ENCODE results near the gene SLC16A7.
A peak's percentile ranks its signal among the peaks of the same experiment; 100 is the strongest.
"Not testable (repeated sequence)": the region's sequence is repeated elsewhere in the genome, so short reads cannot be mapped to it uniquely, and the experiment has no call there.

The SLC16A7 gene

DNA sequence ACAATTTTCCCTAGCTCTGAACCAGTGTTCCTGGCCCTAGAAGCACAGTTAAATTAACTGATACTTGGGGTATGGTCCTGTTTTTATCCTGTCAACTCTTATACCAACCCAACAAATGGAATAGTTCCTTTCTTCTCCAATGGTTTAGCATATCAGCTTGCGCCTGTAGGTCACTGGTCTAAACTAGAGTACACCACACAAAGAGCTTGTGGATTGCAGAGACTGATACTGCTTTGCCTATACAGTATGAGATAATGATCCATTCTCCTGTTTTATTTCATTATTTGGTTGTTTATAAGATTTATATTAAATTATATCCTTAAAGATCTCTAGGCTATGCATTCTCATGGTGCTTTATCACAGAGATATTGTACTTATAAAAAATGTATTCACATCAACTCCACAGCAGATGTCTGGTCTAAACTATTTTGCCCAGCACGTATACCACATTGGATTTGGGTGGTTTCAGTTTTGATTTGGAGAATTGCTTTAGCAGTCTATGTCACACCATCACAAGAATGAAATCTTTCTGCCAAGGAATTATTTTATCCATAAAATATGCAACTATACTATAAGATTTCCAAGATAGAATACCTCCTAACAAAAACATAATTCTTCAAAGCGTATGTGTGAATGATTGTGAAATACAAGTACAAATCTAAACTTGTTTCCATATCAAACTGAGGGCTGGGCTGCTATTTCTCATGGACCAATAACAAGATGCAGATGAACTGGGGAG lies 142.1 kb downstream of the SLC16A7 start:
- DNase-seq, result no peak

DNA sequence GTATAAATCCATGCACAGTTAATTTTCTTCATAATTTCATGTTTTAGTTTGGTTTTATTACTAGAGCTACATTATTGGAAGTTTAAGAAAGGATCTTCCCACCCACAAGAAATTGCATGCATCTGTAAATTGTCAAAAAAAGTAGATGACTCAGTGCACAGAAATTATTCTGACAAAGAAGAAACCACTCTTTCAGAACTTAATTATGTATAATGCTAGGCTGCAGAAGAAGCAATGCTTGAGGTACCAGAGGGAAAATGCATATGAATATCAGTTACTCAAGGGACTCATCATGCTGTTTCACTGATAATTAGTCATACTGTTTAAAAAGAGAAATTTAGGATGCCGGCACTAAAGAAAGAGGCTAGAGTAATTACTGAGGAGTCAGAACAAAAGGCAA lies 147.0 kb downstream of the SLC16A7 start:
- no peak for DNase-seq

DNA sequence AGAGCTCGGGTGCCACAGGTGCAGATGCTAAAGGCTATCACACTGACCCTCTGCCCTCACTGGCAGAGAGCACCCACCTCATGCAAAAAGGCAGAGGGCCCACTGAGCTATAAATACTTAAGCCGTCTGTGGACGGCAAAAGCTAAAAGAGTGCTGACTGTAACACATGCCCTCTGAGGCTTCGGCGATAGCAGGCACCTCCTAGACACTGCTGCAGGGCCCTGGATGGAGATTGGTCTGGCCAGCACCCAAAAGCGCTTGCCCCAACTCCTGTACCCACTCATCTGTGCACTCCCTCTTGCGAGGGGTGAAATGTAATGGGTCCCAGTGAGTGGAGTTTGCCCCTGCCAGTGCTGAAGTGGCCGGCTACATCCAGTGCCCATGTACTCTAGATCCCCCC lies 148.7 kb downstream of the SLC16A7 start:
- no peak for DNase-seq

DNA sequence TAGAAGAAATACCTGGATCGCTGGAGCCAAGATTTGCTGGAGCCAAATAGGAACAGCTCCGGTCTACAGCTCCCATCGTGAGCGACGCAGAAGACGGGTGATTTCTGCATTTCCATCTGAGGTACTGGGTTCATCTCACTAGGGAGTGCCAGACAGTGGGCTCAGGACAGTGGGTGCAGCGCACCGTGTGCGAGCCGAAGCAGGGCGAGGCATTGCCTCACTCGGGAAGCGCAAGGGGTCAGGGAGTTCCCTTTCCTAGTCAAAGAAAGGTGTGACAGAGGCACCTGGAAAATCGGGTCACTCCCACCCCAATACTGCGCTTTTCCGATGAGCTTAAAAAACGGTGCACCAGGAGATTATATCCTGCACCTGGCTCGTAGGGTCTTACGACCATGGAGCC lies 155.3 kb downstream of the SLC16A7 start:
- not testable (repeated sequence) for DNase-seq

DNA sequence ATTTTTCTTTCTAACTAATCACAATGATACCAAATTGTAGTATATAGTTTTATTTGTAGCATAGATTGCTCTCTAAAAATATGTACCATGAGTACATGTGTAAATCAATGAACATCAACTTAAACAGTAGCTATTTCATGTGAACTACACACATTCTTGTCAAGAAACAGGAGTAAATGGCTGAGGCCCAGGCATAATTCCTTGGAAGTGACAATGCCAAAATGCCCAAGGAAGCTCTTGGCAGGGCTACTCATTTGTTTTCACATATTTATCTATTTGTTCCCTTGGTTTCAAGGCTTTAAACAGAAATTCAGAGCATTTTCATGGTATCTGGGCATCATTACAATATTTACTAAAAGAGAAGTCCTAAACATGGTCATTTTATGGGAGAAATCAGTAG lies 165.7 kb downstream of the SLC16A7 start:
- no peak for DNase-seq

DNA sequence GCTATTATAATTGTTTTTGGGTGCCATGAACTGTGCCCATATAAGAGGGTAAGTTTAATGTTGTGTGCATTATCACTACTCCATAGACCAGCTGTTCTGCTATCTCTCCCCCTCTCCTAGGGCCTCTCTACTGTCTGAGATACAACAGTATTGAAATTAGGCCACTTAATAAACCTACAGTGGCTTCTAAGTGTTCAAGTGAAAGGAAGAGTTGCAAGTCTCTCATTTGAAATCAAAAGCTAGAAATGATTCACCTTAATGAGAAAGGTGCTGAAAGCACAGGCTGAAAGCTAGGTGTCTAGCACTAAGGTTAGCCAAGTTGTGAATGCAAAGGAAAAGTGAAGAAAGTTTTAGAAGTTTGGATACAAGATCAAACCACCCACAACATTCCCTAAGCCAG lies 168.0 kb downstream of the SLC16A7 start:
- DNase-seq, result no peak

DNA sequence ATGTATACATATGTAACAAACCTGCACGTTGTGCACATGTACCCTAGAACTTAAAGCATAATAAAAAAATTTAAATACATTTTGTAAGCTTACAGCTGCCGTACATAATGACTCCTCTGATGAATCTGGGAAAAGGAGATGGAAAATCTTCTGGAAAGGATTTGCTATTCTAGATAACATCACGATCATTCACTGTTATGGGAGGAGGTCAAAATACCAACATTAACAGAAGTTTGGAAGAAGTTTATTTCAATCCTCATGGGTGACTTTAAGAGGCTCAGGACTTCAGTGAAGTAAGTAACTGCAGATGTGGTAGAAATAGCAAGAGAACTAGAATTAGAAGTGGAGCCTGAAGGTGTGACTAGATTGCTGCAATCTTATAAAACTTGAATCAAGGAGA lies 172.2 kb downstream of the SLC16A7 start:
- no peak for DNase-seq

DNA sequence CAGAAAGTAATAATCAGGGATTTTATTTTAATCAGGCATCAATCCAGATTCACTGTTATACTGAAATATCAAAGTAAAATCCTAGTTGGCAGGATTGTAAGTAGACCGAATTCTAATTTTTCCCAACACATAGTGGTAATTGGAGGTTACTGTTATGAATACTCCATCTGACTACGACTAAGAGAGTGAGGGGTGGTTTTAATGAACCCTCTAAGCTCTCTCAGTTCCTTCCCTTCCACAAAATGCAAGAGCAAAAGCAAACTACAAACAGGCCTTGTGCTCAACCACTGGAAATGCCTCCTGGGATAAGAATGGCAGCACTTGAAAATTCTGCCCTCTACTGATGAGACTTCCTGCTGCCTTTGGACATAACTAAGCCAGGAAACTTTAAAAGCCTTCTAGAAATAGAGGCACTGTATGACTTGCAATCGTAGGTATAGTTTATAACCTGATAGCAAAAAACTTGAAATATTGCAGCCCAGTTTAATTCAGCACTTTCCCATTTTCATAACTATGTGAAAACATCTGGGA lies 184.8 kb downstream of the SLC16A7 start:
- peak; percentile 38 for DNase-seq

DNA sequence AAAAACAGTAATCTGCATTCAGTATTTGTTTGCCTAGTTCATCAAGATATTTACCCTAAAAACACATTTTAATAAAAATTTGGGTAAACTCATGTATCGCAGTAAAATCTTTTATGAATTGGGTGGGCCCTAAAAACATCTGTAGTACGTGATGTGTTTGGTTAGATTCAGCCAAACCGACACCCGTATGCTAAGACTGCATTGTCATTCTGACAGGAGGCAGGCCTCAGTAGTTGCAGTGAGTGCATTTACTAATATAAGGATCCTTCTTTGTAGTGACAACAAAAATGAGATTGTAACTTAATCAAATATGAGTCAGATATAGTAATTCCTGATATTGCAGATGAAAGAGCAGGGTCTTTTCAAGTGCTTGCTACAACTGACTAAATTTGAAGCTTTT lies 191.8 kb downstream of the SLC16A7 start:
- peak; percentile 65 for DNase-seq

DNA sequence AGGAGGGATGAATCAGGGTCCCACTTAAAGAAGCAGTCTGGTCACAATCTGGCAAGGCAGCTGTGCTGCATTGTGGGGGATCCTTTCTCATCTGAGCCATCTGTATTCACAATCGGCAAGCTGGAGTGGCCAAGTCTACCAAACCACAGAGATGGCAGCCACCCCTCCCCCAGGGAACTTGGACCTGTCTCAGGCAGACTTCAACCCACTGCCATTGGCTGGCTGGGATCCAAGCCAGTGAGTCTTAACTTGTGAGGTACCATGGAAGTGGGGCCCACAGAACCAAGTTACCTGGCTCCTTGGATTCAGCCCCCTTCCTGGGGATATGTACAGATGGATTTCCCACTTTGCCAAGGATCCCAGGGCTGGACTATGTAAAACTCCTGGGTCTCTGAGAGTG lies 196.8 kb downstream of the SLC16A7 start:
- DNase-seq, result no peak

DNA sequence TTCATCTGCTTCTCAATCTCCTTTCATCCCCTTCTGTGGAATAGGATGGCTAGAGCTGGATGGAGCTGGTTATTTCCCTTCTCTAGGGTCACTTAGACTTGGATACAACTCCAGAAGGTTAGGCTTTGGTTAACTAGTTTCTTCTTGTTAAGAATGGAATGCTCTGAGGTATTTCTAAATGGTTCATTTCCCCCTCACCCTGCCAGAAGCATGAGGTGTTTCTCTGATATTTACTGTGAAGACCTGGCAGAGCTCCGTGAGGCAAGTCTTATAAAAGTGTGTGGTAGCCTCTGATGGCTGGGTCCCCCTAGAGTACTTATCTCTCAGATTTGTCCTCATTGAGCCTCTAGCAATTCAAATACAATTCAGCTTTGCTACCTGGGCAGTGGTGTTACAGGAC lies 207.9 kb downstream of the SLC16A7 start:
- no peak for DNase-seq

DNA sequence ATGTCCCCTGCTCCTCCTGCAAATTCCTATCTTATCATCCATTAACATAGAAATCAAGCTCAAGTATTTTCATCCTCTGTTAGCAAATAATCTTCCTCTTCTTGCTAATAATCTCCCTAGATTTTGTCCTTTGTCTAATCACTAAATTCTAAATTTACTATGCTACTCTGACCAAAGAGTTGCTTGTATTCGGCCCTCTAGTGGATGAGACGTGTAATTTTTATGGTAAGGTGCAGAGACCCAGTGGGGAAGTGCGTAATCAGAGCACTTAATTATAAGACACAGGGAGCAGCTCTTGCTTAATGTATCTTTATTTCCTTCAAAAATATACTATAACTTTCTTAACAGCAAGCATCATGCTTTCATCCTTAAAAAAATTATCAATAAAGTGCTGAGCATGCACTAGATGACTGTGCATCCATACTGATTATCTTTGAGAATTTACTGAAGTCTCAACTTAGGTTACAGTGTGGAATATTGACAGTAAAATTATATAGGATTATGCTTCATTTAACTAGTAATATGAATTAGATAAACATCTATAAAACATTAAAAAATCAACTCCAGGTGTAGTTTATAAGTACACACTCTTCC lies 212.6 kb downstream of the SLC16A7 start:
- DNase-seq, result peak; percentile 78

DNA sequence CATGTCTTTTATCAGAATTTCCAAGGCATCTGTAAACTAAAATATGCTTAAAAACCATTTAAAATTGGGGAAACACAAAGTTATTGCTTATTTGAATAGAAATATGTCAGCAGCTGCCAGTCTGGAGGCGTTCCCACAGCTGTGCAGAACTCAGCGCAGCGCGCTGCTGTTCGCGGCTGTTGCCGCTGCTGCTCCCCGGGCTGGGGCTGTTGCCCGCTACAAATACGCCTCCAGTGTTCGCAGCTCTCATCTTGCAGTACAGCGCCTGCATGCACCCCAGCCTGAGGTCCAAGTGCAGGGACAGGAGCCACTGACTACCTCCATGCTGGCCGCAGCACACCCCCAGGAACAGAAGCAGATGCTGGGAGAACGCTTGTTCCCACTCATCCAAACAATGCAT lies 216.2 kb downstream of the SLC16A7 start:
- no peak for DNase-seq

DNA sequence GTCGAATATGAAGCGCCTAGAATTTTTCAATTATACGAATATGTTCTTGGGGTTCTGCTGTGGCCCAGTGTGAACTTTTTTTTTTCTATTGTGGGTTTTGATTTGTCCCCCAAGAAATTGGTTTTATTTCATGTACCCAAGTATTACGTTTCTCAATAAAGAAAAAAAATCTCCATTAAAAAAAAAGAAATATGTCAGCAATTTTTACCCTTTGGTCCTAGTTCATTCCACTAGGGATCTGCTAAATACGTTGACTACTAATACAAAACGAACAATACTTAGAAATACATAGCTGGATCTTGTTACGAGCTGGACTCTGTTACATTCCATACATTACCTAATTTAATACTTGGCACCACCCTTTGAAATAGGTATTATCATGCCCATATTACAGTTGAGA lies 216.9 kb downstream of the SLC16A7 start:
- no peak for DNase-seq

DNA sequence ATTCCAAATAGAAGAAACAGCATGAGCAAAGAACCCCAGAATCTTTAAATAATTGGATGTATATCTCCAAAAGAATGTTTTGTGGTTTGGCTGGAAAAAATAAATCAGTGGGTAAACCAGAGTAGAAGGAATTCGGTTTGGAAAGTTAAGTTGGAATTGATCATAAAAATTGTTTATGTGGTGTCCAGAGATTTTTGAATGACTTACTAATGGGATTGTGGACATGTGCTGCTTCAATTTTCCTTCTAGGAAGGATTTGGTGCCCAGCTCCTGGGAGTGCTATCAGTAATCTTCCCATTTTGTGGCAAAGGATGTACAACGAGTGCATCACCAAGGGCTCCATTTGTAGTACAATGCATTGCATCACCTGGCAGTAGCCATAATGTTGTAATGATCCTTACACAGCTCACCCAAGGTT lies 224.8 kb downstream of the SLC16A7 start:
- no peak for DNase-seq

DNA sequence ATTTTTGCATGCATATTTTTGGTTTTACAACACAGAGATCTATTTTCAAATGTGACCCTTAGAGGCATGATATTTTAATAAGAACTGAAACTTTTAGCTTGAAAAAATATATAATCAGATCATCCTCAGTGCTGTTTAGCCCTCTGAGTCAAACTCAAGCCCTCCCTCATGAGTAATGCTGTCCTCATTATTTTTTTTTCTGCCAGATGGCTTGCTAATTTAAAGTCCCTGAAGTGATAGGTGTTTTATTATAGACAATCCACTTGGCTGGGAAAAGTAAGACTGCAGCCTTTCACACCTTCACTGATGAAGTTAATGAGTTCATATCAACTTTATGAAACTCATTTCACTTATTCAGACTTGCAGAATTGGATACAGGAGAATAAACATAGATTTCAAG lies 227.7 kb downstream of the SLC16A7 start:
- DNase-seq, result no peak

DNA sequence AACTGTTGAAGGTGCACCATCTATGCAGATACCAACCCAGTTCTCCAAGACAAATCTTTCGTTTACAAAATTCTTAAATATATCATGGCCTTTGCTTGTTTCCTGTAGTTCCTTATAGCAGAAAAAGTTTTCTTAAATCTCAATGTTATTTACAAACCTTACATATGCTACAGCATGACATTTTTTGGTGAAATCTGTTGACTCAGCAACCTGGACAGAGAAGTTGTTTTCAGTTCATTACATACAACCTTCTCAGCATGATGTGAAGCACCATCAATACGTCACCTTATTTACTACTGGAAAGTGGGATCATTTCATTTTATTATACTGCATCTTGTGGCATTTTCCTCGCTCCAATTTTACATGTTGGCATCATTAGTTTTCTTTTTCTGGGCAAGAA lies 231.9 kb downstream of the SLC16A7 start:
- no peak for DNase-seq

DNA sequence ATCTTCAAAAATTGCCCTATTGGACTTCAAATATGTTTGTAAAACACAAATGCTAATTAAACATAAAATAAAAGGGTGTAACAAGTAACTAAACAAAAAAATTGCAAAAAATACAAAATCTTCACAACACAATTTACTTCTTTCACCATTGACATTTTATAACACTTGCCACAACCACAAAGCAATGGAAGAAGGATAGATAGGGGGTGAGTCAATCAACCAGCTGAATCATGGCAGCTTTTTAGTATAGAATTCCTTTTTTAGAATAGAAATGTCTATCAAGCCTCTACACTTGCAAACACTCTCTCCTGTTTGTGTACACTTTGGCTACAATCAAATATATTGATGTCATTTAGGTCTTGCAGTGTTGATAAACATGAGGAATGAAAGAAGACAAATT lies 232.7 kb downstream of the SLC16A7 start:
- DNase-seq, result no peak

DNA sequence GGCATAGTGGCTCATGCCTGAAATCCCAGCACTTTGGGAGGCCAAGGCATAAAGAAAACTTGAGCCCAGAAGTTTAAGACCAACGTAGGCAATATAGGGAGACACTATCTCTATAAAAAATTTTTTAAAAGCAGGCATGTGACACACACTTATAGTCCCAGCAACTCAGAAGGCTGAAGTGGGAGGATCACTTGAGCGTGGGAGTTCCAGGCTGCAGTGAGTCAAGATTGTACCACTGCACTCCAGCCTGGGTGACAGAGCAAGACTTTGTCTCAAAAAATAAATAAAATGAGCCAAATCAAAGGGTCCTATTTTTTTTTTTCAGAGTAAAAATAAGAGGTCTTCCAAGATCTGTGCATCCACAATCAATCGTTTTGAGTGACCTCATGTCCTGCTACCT lies 237.6 kb downstream of the SLC16A7 start:
- DNase-seq, result no peak

DNA sequence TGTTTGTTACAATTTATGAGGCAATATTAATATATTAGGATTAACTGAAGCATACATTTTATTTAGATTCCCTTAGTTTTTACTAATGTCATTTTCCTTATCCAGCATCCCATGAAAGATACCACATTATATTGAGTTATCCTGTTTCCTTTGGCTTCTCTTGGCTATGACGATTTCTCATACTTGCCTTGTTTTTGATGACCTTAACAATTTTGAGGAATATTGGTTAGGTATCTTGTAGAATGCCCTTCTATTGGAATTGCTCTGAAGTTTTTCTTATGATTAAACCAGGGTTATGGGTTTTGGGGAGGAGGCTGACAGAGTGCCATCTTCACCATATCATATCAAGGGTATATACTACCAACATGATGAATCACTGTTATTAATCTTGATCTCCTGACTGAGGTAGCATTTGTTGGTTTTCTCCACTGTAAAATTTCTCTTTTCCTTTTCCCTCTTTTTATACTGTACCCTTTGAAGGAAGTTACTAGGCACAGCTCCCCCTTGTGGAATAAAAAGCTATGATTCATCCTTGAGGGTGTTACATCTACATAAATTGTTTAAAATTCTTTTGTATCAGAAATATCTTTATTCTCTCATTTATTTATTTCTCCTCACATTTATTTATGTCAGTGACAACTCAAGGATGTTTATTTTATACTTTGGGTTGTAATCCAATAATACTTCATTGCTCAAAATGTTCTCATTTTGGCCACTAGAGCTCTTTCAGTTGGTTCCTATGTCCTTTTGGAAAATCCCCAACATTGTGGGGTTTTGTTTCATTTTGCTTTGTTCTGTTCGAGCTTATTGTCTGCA lies 239.0 kb downstream of the SLC16A7 start:
- DNase-seq, result peak; percentile 56
